ENCODE results near the gene ABCC10.
"Not testable (repeated sequence)": the region's sequence is repeated elsewhere in the genome, so short reads cannot be mapped to it uniquely, and the experiment has no call there.

The ABCC10 gene

DNA sequence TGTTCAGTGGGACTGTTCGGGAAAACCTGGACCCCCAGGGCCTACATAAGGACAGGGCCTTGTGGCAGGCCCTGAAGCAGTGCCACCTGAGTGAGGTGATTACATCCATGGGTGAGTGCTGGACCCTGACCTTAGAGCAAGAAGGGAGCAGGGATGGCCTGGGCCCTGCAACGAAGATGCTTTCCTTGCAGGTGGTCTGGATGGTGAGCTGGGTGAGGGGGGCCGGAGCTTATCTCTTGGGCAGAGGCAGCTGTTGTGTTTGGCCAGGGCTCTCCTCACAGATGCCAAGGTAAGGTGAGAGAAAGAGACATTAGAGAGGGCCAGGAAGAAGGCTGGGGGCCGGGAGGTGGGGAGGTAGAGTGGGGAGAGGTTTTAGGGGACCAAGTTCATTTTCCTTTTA lies 21.6 kb downstream of the ABCC10 start:
- no peak for DNase-seq

DNA sequence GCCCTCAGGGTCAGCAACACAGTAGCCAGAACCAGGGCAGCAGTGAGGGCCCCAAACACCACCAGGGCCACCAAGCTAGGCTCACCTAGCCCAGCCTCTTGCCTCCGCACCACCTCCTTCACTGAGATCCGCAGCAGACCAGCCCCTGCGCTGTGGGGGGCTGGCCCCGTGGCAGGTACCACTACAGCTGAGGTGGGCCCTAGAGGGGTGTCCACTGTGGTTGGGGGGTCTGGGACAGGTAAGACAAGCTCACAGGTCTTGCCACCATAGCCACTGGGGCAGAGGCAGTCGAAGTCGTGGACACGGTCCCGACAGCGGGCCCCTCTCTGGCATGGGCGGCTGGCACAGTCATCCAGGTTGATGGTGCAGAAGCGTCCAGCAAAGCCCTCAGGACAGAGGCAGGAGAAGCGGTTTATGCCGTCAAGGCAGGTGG lies 23.4 kb downstream of the ABCC10 start:
- DNase-seq: no peak

DNA sequence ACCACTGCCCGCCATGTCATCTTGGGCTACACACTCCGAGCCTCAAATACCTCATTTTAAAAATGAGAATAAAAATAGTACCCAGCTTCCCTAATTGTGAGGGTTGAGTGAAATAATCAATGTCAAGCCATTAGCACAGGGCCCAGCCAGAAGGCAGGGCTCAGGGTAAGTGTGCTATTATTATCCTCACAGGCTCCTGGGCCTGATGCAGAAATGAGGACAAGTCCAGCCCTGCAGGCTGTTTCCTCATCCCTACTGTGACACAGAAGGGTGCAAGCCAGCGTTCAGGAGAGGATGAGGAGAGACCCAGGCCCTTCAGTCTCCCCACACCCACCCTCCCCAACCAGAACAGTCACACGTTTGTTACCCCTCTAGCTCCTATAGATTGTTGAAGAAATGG lies 24.0 kb downstream of the ABCC10 start:
- no peak for DNase-seq

DNA sequence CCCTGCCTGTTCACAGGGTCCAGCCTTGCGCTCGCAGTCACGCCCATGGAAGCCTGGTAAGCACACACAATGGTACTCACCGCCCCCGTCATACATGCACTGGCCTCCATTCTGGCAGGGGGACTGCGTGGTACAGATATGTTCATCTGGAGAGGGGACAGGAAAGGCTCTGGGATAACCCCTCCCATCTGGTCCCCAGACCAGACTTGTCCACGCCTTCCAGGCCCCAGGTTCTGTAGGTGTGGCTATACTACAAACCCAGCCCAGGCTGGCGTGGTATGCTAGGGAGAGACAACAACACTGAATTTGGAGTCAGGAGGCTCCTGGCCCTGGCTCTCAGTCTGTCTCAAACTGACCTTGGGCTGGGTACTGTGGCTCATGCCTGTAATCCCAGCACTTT lies 24.6 kb downstream of the ABCC10 start:
- no peak for DNase-seq

DNA sequence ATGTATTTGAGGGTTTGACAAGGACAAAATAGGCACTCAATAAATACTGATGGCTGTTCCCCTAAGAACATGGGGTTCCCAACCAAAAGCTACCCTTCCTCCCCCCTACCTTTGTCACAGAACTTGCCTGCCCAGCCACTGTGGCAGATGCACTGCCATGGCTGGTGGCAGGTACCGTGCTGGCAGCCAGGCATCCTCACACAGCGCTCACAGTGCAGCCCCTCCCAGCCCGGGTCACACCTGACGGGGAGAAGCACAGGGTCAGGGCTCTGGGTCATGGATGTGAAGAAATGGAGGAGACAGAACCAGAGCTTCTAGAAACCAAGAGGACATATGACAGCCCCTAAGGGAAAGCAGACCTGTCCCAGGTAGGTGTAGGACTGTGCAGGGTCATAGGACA lies 25.6 kb downstream of the ABCC10 start:
- DNase-seq: no peak

DNA sequence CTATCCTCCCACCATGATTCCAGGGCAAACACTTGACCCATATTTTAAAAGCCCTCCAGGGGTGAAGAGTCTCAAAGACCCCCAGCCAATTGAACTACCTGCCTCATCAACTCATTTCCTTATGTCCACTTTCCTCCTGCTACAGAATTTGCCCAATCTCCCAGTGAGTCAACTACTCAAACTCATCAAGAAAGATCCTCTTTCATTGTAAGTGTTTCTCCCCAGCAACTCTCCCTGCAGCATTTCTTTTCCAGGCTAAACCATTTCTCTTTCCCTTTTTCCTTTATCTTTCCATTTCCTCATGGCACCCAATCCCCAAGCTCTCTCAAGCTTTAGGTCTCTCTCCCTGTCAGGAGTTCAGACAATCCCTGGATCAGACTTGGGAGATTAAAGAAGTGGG lies 26.5 kb downstream of the ABCC10 start:
- DNase-seq: no peak

DNA sequence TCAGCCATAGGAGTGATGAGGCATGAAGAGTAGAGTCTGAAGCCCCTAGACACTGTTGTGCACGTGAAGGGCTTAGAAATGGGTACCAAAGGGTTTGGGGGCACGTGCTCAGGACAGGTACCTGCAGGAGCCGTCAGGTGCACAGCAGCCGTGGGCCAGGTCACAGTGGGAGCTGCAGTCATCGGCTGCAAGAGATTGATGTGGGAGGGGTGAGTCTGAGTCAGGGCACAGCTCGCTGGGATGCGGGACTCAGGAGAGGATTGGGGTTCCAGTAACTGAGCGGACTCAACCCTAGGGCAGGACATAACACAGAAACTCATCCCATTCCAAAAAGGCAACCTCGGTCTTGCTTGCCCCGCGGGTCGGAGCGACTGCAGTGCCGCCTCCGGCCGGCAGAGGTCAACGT lies 27.0 kb downstream of the ABCC10 start:
- peak; percentile 60 for DNase-seq

DNA sequence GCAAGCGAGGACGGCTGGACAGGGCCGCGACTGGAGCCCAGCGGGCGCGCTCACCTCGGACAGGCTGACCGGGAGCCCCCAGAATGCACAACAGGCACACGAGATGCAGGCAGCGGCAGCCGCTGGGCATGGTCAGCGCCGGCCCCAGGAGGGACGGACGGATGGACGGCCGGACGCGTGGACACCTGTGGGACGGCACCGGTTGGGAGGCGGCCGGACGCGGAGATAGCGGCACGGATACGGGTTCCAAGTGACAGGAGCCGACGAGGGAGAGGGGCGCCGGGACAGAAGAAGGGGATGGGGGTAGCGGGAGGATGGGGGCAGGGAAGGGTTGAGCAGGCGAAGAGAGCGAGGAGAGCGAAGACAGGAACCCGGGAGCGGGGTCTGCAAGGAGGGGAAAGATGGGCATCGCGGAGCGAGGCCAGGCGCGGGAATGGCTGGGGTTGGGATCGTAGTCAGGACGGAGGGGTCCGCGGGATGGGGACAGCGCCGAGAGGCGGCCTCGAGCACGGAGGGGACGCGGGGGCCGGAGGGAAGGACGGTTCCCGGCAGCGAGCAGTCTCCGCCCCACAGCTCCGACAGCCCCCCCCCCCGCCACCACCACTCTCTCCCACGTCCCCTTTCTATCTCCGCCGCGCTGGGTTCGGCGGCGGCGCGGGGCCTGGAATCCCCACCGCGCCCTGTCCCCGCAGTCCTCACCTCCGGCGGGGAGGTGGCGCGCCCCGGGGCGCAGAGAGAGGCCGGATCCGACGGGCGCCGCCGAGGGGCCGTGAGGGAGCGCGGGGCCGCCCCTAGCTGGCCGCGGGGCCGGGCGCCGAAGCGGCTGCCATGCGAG lies 27.6 kb downstream of the ABCC10 start:
- DNase-seq: no peak

DNA sequence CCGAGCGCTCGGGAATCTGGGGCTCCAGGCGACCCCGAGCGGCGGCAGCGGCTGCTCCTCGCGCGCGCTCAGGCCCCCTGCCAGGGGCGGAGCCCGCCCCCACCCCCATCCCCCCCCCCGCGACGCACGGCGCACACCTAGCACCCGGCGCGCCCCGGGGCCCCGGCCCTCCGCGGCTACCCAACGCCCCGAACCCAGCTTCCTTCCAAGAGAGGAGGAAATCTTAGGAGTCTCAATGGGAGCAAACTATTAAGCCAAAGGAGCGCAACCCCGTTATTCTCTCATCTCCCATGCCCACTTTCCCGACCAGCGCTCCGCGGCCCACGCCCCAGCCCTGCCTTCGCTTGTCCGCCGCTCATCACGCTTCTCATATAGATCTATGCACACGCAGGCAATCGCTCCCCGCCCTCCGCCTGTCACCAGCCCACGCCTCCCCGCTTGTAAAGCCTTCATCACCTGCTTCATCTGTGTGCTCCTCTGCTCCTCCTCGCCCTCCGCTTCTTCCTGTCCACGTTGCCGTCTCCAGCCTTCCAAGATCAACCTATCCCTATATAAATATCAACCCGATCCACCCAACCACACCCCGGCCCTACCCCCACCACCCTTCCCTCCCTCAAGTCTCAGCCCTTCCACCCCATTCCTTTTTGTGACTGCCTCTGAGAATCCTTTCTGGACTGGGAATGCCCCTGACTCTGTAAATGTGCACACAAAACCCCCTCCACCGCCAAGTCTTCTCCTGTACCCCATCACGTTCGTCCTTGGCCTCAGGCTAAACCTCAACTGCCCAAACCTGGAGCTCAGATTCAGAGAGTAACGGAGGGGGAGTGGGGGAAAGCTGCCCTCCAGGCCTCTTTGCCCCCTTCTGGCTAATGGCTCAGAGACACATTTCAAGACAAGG lies 28.4 kb downstream of the ABCC10 start, which contains the start of gene DLK2:
Gene DLK2, minus strand, starts transcription at position 18 of the 898 bp plus-strand sequence. CDS start 723 bp downstream, outside the sequence.
- DNase-seq: peak; percentile 28

DNA sequence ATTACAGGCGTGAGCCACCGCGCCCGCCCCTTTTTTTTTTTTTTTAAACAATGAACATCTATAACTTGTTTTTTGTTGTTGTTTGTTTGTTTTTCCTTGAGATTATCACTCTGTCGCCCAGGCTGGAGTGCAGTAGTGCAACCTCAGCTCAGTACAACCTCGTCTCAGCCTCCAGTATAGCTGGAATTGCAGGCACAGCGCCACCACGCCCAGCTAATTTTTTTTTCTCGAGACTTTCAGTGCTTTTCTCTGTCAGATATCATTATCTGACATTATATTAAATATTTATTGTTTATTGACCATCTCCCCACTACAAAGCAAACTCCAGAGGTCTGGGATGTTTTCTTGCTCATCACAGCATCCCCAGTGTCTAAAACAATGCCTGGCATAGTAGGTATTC lies 30.3 kb downstream of the ABCC10 start:
- DNase-seq: no peak

DNA sequence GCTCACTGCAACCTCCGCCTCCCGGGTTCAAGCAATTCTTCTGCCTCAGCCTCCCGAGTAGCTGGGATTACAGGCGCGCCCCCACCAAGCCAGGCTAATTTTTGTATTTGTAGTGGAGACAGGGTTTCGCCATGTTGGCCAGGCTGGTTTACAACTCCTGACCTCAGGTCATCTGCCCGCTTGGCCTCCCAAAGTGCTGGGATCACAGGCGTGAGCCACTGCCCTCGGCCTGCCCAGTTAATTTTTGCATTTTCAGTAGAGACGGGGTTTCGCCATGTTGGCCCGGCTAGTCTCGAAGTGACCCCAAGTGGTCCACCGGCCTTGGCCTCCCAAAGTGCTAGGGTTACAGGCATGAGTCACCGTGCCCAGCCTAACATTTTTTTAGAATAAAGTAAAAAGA lies 30.8 kb downstream of the ABCC10 start:
- not testable (repeated sequence) for DNase-seq

DNA sequence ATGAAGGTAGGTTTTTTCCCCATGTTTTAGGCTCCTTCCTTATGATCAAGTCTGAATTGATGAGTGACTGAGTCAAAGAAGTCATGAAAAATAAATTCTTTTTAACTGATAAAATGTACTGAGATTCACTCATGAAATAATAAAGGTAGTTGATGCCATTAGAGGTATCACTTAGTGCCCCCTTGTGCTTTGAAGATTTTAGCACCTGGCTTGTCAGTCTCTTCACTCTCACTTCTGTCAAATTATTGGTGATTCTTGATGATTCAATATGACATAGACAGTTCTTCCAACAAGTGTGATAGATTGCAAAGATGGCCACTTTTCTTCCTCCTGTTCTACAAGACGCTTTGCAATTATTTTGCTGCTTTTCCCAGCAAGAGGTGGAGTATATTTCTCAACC lies 32.2 kb downstream of the ABCC10 start:
- DNase-seq: no peak

DNA sequence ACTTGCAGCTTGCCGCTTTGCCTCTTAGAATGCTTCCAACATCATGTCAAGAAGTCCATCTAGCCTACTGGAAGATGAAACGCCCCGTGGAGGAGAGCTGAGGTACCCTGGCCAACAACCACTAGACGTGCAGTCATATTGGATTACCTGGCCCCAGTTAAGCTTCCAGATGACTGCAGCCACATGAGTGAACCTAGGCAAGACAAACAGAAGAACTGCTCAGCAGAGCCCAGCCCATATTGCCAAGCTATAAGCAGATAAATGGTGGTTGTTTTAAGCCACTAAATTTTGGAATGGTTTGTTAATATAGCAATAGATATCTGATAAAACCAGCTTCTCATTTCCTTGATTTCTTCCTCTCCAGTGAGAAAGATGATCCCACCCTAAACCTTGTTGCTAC lies 32.7 kb downstream of the ABCC10 start:
- no peak for DNase-seq

DNA sequence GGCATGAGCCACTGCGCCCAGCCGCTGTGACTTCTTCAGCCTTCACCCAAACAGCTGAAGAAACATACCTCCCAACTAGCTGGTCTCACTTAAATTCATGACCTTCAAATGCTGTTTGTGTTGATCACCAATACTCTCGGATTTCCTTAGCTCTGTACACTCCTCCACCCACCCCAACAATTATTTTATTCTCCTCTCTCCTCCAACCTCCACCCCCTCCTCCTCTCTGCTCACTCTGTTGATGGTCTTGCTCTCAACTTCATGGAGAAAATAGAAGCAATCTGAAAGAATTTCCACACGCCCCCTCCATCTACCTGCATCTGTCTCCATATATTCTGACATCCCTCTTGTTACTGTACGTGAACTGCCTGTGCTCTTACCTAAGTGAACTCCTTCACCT lies 34.6 kb downstream of the ABCC10 start:
- DNase-seq: no peak

DNA sequence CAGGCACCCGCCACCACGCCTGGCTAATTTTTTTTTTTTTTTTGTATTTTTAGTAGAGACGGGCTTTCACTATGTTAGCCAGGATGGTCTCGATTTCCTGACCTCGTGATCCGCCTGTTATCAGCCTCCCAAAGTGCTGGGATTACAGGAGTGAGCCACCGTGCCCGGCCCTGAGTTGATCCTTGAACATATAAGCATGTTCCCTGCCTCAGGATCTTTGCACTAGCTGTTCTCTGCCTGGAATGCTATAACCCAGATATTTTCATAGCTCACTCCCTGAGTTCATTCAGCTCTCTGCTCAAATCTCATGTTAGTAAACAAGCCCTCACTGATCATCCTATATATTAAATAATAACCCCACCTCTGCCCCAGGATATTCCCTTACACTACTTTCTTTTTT lies 37.0 kb downstream of the ABCC10 start:
- DNase-seq: no peak

DNA sequence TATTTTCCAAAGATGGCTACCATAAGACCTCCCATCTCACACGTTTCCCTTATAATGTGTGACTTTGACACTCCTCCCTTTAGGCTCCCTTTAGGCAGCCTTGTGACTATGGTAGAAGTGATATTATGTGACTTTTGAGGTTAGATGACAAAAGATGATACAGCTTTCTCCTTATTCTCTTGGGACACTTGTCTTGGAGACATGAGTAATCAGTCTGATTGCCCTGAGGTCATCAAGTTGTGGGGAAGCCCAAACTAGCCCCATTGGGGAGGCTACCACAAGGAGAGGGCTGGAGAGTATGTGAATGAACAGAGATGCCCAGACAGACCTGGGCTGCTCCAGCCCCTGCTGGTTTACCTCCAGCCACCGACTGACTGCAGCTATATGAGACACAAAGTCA lies 38.6 kb downstream of the ABCC10 start:
- no peak for DNase-seq

DNA sequence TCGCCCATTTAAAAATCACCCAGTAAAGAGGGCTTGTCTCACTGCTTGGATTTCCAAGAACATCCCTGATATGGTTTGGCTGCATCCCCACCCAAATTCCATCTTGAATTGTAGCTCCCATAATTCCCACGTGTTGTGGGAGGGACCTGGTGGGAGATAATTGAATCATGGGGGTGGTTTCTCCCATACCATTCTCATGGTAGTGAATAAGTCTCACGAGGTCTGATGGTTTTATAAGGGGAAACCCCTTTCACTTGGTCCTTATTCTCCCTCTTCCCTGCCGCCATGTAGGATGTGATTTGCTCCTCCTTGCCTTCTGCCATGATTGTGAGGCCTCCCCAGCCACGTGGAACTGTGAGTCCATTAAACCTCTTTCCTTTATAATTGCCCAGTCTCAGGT lies 39.9 kb downstream of the ABCC10 start:
- not testable (repeated sequence) for DNase-seq

DNA sequence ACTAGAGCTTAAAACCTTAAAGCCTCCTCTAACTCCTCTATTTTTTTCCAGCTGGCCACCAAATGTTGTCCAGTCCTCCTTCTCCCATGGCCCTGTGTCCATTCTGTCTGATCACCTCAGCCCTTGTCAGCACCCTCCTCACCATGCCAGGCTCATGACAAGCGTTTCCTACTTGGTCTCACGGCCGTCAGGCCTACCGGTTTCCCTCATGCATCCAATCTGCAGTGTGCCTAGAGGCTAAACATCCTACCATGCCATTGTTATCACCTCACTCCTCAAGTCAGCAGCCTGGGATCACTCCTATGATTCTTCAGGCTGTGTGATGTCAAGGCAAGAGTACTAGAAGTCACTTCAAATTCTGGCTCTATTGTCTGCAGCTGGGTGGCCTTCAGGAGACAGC lies 40.4 kb downstream of the ABCC10 start:
- no peak for DNase-seq

DNA sequence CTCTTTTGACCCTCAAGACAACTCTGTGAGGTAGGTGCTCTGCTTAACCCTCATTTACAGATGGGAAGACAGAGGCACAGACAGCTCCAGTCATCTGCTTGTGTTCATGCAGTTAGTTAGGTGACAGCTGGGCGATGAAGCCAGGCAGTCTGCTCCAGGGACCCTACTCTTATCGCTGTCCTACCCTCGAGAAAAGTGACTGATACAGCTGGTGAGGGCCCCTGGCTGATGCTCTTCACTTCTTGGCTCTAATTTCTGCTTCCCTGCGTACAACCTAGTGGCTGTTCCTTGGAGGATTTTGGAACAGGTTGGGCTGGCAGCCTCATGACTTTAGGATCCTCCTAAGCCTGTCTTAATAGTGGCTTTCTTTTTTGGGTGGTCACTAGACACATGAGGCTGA lies 40.9 kb downstream of the ABCC10 start:
- DNase-seq: no peak

DNA sequence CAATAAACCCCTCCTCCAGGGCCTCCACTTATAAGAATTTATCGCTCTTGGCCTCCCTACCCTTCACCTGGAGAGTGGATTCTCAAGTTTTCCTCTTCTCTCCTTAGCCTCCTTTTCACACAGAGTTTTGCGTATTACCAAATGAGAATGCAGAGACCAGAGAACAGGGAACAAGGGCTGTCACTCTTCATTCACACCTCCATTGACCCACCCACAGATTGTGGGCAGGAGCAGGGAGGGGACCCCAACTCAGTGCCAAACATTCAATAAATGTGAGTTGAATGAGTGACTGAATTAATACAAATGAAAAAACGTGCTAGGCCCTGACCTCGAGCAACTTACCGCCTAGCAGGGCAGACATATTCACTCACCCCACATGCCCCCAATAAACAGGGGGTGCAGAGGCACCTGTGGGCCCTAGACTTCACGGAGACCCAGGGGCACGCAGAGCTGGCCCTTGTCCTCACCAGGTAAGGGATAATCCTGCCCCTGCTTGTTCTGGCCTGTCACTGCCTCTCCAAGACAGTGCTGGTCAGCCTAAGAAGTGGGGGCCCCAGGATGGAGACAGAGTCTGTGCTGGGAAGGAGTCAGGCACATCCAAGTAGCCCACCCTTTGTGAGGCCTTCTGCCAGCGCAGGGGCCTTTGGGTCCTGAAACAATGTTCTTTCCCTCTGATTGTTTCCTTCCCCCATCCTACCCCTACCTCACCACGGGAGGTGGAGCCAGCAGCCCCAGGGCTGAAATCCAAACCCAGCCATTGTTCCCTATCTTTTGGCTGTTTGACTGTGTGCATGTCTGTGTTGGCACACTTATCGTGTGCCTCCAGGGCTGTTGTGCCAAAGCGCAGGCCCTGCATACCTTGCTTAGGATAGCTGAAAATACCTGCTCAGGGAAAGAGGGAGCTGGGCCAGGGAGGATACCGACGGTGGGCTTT lies 41.7 kb downstream of the ABCC10 start:
- no peak for DNase-seq

DNA sequence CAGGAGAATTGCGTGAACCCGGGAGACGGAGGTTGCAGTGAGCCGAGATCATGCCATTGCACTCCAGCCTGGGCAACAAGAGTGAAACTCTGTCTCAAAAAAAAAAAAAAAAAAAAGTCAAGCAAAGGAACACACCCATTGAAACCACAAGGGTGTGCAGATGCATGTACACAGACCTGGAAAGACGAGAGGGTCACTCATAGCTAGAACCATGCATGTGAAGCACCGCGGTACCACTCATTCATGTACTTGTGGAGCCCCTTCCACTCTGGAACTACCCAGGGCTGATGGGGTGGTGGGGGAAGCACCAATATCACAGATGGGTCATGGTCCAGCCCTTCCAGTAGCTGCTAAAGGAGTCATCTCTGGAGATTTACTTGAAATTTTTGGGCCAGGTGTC lies 42.6 kb downstream of the ABCC10 start:
- DNase-seq: no peak

DNA sequence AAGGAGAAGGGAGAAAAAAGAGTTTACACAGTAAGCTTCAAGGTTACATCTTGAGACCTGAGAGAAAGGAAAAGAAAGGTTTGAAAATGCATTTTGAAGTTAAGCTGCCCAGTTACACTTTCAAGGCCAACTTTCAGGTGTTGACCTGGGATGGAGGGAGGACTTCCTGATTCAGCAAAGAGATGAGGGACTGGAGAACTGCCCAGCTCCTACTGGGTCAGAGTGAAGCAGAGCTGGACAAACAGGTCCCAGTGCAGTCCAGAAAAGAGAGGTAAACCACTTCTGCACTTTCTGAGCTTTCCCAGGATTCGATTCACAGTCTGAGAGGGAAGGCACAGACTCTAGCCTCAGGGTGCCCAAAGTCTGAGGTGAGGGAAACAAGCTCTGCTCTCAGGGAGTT lies 44.1 kb downstream of the ABCC10 start:
- no peak for DNase-seq

DNA sequence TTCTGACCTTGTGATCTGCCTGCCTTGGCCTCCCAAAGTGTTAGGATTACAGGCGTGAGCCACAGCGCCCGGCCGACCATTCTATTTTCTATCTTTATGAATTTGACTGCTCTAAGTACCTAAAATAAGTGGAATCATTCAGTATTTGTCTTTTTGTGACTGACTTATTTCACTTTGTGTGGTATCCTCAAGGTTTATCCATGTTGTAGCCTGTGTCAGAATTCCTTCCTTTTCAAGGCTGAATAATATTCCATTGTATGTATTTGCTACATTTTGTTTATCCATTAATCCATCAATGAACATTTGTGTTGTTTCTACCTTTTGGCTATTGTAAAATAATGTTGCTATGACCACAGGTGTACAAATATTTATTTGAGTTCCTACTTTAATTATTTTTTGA lies 45.2 kb downstream of the ABCC10 start:
- no peak for DNase-seq

Data from hematopoietic multipotent progenitor cell treated with erythropoietin and hydrocortisone succinate and interleukin-3 and kit ligand, for 8 days (in vitro differentiated cells).